Measurements from ENCODE around the gene MED17.

MED17 gene

GRCh38 chr11:93791493-93791892, 7.4 kb downstream of the MED17 start:
- no peaks in the 10 kb centered on the region for H3K9me3 ChIP-seq (ENCODE audit: severe bottlenecking)
- TF ChIP-seq, protein P1, sequence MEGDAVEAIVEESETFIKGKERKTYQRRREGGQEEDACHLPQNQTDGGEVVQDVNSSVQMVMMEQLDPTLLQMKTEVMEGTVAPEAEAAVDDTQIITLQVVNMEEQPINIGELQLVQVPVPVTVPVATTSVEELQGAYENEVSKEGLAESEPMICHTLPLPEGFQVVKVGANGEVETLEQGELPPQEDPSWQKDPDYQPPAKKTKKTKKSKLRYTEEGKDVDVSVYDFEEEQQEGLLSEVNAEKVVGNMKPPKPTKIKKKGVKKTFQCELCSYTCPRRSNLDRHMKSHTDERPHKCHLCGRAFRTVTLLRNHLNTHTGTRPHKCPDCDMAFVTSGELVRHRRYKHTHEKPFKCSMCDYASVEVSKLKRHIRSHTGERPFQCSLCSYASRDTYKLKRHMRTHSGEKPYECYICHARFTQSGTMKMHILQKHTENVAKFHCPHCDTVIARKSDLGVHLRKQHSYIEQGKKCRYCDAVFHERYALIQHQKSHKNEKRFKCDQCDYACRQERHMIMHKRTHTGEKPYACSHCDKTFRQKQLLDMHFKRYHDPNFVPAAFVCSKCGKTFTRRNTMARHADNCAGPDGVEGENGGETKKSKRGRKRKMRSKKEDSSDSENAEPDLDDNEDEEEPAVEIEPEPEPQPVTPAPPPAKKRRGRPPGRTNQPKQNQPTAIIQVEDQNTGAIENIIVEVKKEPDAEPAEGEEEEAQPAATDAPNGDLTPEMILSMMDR (IDR thresholded peaks at IDR 0.05; ENCODE audit: low read depth, low read length) = no peak
- H3K27me3 ChIP-seq (ENCODE audit: insufficient read depth, low read depth, severe bottlenecking) = no peaks in the 10 kb centered on the region
- DNase-seq = no peak
- peaks cover 96% of the 10 kb centered on the region for H3K36me3 ChIP-seq
- no peak overlapping the region for H3K27ac ChIP-seq
- no peak overlapping the region for H3K4me3 ChIP-seq (ENCODE audit: low read depth, low read length)

DNA sequence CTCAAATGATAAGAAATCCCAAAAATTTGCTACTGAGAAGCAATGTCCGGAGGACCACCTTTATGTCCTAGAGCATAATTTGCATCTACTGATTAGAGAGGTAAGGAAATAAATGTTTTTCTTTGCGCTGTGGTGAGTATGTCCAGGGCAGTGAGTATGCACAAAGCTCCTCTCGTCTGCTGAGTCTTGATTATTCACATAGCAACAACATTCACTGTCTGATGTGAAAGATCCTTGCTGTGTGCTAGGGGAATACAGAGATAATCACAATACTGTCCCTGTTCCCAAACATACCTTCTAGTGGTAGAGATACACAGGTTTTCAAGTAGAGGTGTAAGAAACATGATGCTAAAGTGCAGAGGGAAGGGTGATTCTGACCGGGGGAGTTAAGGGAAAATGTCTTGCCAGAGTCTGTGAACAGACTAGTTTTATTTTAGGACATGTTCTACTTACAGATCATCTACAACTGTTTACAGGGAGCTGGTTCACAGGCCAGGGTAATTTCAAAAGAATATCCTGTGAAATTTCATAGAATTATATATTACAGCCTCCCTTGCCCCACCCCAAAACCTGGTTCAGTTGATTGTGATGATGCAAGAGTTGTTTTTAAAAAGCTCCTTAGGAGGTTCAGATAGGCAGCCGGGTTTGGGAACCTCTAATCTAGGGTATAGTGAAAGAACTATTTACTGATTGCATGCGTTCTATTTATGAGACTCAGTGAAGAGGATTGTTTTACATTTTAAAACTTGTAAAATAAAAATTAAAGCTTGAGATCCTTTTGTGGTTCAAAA, 12.6 kb downstream of the MED17 start:
- H3K27me3 ChIP-seq (ENCODE audit: insufficient read depth, low read depth, severe bottlenecking) = no peaks in the 10 kb centered on the region
- H3K9me3 ChIP-seq (ENCODE audit: severe bottlenecking) = no peaks in the 10 kb centered on the region
- DNase-seq = no peak
- no peak overlapping the region for H3K27ac ChIP-seq
- peaks cover 89% of the 10 kb centered on the region for H3K36me3 ChIP-seq
- no peak overlapping the region for H3K4me3 ChIP-seq (ENCODE audit: low read depth, low read length)
- TF ChIP-seq, protein P1 (IDR thresholded peaks at IDR 0.05; ENCODE audit: low read depth, low read length) = no peak

DNA sequence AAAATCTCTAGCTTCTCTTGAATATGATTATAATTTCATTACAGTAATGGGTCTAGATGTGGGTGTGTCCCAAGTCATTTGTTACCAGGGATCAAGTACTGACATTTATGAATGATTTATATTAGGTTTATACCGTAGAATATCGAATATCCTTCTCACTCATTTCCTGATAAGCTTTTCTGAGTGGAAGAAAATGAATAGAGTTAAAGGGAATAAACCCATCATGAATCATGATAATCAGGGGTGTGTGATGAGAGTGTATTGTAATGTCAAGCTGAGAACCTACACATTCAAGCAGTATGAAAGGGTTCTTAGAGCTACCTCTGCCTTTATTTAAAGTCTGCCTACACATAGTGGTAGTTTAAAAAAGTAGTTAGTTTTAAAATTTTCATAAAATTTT, 17.3 kb downstream of the MED17 start:
- no peak overlapping the region for H3K27ac ChIP-seq
- DNase-seq = no peak
- H3K36me3 ChIP-seq = peaks cover 88% of the 10 kb centered on the region
- H3K4me3 ChIP-seq (ENCODE audit: low read depth, low read length) = no peak overlapping the region
- no peaks in the 10 kb centered on the region for H3K9me3 ChIP-seq (ENCODE audit: severe bottlenecking)
- no peaks in the 10 kb centered on the region for H3K27me3 ChIP-seq (ENCODE audit: insufficient read depth, low read depth, severe bottlenecking)
- TF ChIP-seq, protein P1 (IDR thresholded peaks at IDR 0.05; ENCODE audit: low read depth, low read length) = no peak

DNA sequence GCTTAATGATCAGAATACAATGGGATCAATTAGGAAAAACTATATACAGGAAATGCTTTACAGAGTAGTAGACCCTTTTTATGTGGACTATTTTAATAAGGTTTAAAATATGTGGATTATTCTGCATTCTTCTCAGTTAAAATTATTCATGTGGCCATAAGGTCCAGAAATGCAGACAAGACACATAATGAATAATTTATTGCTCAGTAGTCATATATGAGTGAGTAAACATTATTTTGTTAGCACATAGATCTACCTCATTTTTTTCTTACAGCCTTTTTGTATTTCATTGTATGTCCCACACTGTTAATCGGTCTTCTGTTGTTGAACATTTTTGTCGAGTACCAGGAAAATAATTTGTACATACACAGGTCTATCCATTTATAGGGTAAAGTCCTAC, 20.8 kb downstream of the MED17 start:
- Histone ChIP-seq H3K4me3 (ENCODE audit: low read depth, low read length) (no peak overlapping the region), H3K27me3 (ENCODE audit: insufficient read depth, low read depth, severe bottlenecking) (no peaks in the 10 kb centered on the region), H3K27ac (no peak overlapping the region), H3K9me3 (ENCODE audit: severe bottlenecking) (no peaks in the 10 kb centered on the region), H3K36me3 (peaks cover 87% of the 10 kb centered on the region)
- TF ChIP-seq, protein P1 (IDR thresholded peaks at IDR 0.05; ENCODE audit: low read depth, low read length) = no peak
- no peak for DNase-seq

GRCh38 chr11:93807980-93808379, 23.9 kb downstream of the MED17 start:
- Histone ChIP-seq H3K36me3 (peaks cover 93% of the 10 kb centered on the region), H3K27me3 (ENCODE audit: insufficient read depth, low read depth, severe bottlenecking) (no peaks in the 10 kb centered on the region), H3K27ac (no peak overlapping the region), H3K4me3 (ENCODE audit: low read depth, low read length) (no peak overlapping the region), H3K9me3 (ENCODE audit: severe bottlenecking) (no peaks in the 10 kb centered on the region)
- no peak for DNase-seq
- TF ChIP-seq, protein P1 (IDR thresholded peaks at IDR 0.05; ENCODE audit: low read depth, low read length) = no peak

DNA sequence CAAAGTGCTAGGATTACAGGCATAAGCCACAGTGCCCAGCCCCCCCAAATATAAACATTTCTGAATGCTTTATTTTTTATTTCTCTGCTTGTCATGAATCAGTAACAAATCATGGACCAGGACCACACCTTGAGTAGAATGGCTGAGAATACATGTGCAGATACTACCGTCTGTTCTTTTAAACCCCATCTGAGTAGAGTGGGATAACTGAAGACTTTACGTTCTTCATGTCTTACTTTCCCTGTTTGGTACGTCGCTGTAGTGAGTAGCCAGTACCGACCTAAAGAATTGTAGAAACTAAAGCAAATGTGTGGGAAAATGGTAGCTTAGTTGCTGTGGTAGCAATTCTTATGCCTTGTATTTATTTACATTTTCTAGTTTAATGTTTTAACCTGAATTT, 29.9 kb downstream of the MED17 start:
- no peak overlapping the region for H3K27ac ChIP-seq
- H3K4me3 ChIP-seq (ENCODE audit: low read depth, low read length) = no peak overlapping the region
- H3K9me3 ChIP-seq (ENCODE audit: severe bottlenecking) = no peaks in the 10 kb centered on the region
- TF ChIP-seq, protein P1 (IDR thresholded peaks at IDR 0.05; ENCODE audit: low read depth, low read length) = no peak
- H3K27me3 ChIP-seq (ENCODE audit: insufficient read depth, low read depth, severe bottlenecking) = no peaks in the 10 kb centered on the region
- peaks cover 68% of the 10 kb centered on the region for H3K36me3 ChIP-seq
- no peak for DNase-seq

Data from WERI-Rb-1 (cell line).